ENCODE measurements around the gene L3MBTL4. TPM values are rescaled to one million over a fixed set of nuclear protein-coding genes. Genes with fewer than 3 reads are reported as not detected.

The L3MBTL4 gene
- total RNA-seq, 4 donors from 2014 or later = 3.6 to 9.0 (median 5.0) TPM

DNA sequence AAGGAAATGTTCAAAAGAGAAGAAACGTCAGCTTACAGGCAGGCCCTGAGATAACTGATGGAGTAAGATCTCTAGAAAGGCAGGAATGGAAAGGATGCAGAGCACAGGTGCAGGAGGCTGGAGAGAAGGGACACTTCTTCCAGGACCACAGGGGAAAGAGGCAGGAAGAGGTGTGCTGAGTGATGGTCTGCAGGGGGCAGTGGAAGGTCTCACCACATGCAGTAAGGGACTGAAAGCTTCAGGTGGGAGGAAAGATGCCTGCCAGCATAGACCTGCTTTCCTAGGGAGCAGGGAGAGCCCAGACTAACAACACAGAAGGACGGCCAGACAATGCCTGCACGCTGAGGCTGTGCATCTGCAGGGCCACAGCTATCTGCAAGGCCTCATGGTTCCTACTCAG lies 156.8 kb downstream of the L3MBTL4 start:
- H3K27me3 ChIP-seq = no peaks in the 10 kb centered on the region
- no peak for DNase-seq
- no peak overlapping the region for H3K27ac ChIP-seq
- H3K4me3 ChIP-seq = no peak overlapping the region
- peaks cover 0 to 15% (median 0%) of the 10 kb centered on the region in 3 donors for H3K4me1 ChIP-seq
- peaks cover 0 to 22% (median 0%) of the 10 kb centered on the region in 3 donors for H3K36me3 ChIP-seq
- TF ChIP-seq, protein P1, sequence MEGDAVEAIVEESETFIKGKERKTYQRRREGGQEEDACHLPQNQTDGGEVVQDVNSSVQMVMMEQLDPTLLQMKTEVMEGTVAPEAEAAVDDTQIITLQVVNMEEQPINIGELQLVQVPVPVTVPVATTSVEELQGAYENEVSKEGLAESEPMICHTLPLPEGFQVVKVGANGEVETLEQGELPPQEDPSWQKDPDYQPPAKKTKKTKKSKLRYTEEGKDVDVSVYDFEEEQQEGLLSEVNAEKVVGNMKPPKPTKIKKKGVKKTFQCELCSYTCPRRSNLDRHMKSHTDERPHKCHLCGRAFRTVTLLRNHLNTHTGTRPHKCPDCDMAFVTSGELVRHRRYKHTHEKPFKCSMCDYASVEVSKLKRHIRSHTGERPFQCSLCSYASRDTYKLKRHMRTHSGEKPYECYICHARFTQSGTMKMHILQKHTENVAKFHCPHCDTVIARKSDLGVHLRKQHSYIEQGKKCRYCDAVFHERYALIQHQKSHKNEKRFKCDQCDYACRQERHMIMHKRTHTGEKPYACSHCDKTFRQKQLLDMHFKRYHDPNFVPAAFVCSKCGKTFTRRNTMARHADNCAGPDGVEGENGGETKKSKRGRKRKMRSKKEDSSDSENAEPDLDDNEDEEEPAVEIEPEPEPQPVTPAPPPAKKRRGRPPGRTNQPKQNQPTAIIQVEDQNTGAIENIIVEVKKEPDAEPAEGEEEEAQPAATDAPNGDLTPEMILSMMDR (IDR thresholded peaks at IDR 0.05) = no peak
- TF ChIP-seq POLR2A (IDR thresholded peaks at IDR 0.05) = no peak
- intact Hi-C loops (cut with DNase I) = no loop called here
- WGBS, 2 donors = 90 to 93% methylated on average over 3 of the region's 3 CpGs
- peaks cover 0 to 14% (median 0%) of the 10 kb centered on the region in 3 donors for H3K9me3 ChIP-seq

DNA sequence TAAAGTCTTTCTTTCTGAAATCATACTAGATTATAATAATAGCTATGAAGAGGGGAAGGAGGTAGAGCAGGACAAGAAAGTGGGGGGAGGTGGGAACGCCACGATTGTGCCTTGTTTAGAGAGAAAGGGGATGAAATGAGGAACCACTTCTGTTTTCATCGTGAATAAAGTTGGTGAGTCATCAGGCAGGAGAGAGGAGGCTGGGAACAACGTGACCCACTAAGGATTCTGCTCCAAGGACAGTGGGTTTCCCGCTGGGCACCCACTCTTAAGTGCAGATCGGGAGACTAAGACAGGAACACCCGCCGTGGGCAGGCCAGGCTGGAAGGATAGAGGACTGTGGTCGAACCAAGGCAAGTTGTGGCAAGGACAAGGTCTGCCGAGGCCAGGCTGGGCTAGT lies 158.2 kb downstream of the L3MBTL4 start:
- DNase-seq = no peak
- H3K27ac ChIP-seq = no peak overlapping the region
- peaks cover 0 to 8% (median 0%) of the 10 kb centered on the region in 3 donors for H3K36me3 ChIP-seq
- H3K4me1 ChIP-seq = peaks cover 0 to 15% (median 0%) of the 10 kb centered on the region in 3 donors
- TF ChIP-seq, protein P1 (IDR thresholded peaks at IDR 0.05) = no peak
- TF ChIP-seq POLR2A (IDR thresholded peaks at IDR 0.05) = no peak
- peaks cover 0 to 14% (median 0%) of the 10 kb centered on the region in 3 donors for H3K9me3 ChIP-seq
- 48 to 67% methylated on average over 7 to 10 of the region's 10 CpGs for WGBS, 2 donors
- intact Hi-C loops (cut with DNase I) = no loop called here
- H3K27me3 ChIP-seq = no peaks in the 10 kb centered on the region
- no peak overlapping the region for H3K4me3 ChIP-seq

DNA sequence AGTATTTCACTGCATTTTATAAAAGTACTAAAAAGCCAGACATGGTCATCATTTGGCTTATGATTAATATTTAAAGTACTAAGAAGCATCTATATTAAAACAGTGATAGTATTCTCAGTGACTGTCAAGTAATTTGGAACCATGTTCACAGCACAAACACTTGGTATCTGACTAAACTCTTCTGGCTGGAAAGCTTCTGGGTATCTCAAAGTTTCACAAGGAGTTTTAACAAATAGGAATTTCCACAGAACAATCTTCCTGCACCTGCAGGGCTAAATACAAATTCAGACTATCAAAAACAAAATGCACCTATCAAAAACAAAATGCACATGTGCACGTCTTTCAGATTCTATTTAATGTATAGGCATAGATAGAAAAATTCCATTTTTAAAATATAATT lies 158.8 kb downstream of the L3MBTL4 start:
- TF ChIP-seq POLR2A (IDR thresholded peaks at IDR 0.05) = no peak
- TF ChIP-seq, protein P1 (IDR thresholded peaks at IDR 0.05) = no peak
- Histone ChIP-seq H3K9me3 (peaks cover 0 to 14% (median 0%) of the 10 kb centered on the region in 3 donors), H3K36me3 (peaks cover 0 to 3% (median 0%) of the 10 kb centered on the region in 3 donors), H3K27me3 (no peaks in the 10 kb centered on the region), H3K4me3 (no peak overlapping the region), H3K27ac (no peak overlapping the region), H3K4me1 (peaks cover 0 to 15% (median 0%) of the 10 kb centered on the region in 3 donors)
- intact Hi-C loops (cut with DNase I) = no loop called here
- DNase-seq = no peak
- 82 to 87% methylated on average over 1 of the region's 1 CpG for WGBS, 2 donors

DNA sequence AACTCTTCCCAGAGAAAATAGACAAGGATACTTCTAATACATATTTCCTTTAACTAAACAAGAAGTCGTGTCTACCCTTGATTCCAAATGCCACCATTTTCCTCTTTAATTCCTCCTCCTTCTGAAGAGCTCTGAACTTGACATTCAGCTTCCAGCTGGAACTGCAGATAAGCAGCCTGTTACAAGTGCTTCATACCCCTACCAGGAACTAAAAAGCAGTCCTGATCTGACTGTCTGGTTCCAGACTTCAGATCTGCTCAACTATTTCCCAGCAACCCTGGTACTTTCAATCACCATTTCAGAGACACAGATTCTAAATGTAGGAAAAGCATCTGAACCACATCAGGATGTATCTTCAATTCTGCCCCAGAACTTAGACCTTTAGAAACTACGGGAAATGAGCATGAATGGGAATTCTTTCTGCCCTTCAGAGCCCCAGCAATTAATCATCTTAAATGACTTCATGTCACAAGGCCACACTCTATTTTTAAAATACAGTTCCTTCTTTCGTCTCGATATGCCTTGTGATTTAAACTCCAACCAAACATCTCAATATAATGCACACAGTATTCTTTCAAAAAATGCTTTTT lies 159.5 kb downstream of the L3MBTL4 start:
- Histone ChIP-seq H3K9me3 (peaks cover 0 to 14% (median 0%) of the 10 kb centered on the region in 3 donors), H3K36me3 (peaks cover 0 to 3% (median 0%) of the 10 kb centered on the region in 3 donors), H3K4me3 (no peak overlapping the region), H3K27me3 (no peaks in the 10 kb centered on the region), H3K4me1 (peaks cover 0 to 15% (median 0%) of the 10 kb centered on the region in 3 donors), H3K27ac (peak overlapping the region in 2 of 4 donors; percentile 2 to 3)
- WGBS, 2 donors = 38 to 43% methylated on average over 4 of the region's 4 CpGs
- TF ChIP-seq, protein P1 (IDR thresholded peaks at IDR 0.05) = no peak
- no peak for TF ChIP-seq POLR2A (IDR thresholded peaks at IDR 0.05)
- intact Hi-C loops (cut with DNase I) = no loop called here
- DNase-seq = no peak

DNA sequence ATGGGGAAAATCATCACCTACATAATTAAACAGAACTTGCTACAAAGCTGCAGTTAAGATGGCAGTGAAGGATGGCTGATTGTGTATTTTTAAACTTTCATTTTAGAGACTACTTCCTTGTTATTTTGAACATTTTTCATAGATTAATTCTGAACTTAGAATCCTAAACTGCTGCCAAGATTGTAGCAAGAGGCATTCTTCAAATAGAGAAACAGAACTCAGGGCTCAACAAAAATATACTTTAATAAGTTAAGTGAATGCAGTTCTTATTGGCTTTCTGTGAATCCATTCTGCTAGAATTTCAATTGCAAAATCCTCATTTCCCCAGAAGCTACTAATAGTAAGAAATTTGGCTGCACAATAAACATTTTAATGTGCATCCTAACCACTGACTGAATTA lies 160.3 kb downstream of the L3MBTL4 start:
- Histone ChIP-seq H3K27ac (peak overlapping the region in 1 of 4 donors; percentile 3), H3K36me3 (no peaks in the 10 kb centered on the region), H3K4me1 (peaks cover 0 to 15% (median 0%) of the 10 kb centered on the region in 3 donors), H3K27me3 (no peaks in the 10 kb centered on the region), H3K9me3 (peaks cover 0 to 7% (median 0%) of the 10 kb centered on the region in 3 donors), H3K4me3 (no peak overlapping the region)
- DNase-seq = no peak
- intact Hi-C loops (cut with DNase I) = no loop called here
- TF ChIP-seq POLR2A (IDR thresholded peaks at IDR 0.05) = no peak
- TF ChIP-seq, protein P1 (IDR thresholded peaks at IDR 0.05) = no peak

Data from esophagus squamous epithelium (tissue), 5 donors.